HL-60 (cell line): ENCODE measurements around the gene ZDHHC21.

Experiments
- DNase-seq, 2 experiments: peaks; one replicate each; pipeline ENCODE4 v3.0.0-alpha.2; 2010 to 2020; ENCODE audit warnings: low read depth in 1 of 2, low spot score in 1 of 2
- H3K27ac ChIP-seq: fragments of 250-450 bp; sonication (Bioruptor Pico); replicated peaks from 2 replicates; pipeline ENCODE4 v1.5.1; 2020; ENCODE audit warnings: mild to moderate bottlenecking, moderate library complexity
- H3K27me3 ChIP-seq: fragments of 250-450 bp; sonication (Bioruptor Pico); 2 replicates; pipeline ENCODE4 v1.5.1; 2021; ENCODE audit warnings: mild to moderate bottlenecking, moderate library complexity; ENCODE audit not compliant: insufficient read depth, poor library complexity, severe bottlenecking
- H3K4me3 ChIP-seq: replicated peaks from 2 replicates; pipeline ENCODE4 v1.5.1; 2011; ENCODE audit warnings: mild to moderate bottlenecking, control low read depth, low read length; ENCODE audit not compliant: insufficient read depth
- CTCF ChIP-seq: IDR thresholded peaks from one replicate; pipeline ENCODE4 v1.5.1; 2011; ENCODE audit warnings: low read length, control low read depth, inconsistent platforms; ENCODE audit not compliant: insufficient read depth
- GABPA ChIP-seq: IDR thresholded peaks from 2 replicates; pipeline ENCODE4 v1.6.1; 2012; ENCODE audit warnings: low read depth
- POLR2AphosphoS5 ChIP-seq: IDR thresholded peaks from 2 replicates; pipeline ENCODE4 v1.6.1; 2012; ENCODE audit warnings: low read depth
- REST ChIP-seq: IDR thresholded peaks from 2 replicates; pipeline ENCODE4 v1.6.1; 2012; ENCODE audit warnings: low read depth; ENCODE audit not compliant: insufficient replicate concordance
- SPI1 ChIP-seq: IDR thresholded peaks from 2 replicates; pipeline ENCODE4 v1.6.1; 2012; ENCODE audit warnings: low read depth, mild to moderate bottlenecking, borderline replicate concordance

ZDHHC21 gene

GRCh38 chr9:14731294-14731981, 38.2 kb upstream of the ZDHHC21 start:
- no peak for TF ChIP-seq CTCF
- TF ChIP-seq GABPA: no peak
- TF ChIP-seq REST: no peak
- Histone ChIP-seq H3K4me3 (no peak overlapping the region), H3K27ac (no peak overlapping the region), H3K27me3 (no peaks in the 10 kb centered on the region)
- DNase-seq: no peak

- Histone ChIP-seq H3K27ac (no peak overlapping the region), H3K27me3 (no peaks in the 10 kb centered on the region), H3K4me3 (no peak overlapping the region)
- TF ChIP-seq SPI1: no peak
- no peak for TF ChIP-seq GABPA
- no peak for TF ChIP-seq CTCF
- TF ChIP-seq POLR2AphosphoS5: no peak
- TF ChIP-seq REST: no peak
- DNase-seq: no peak
These were observed 37.2 kb upstream of the ZDHHC21 start for GRCh38 chr9:14730461-14730898.

- H3K27me3 ChIP-seq: no peaks in the 10 kb centered on the region
These were observed 30.1 kb upstream of the ZDHHC21 start for GRCh38 chr9:14723301-14723700.

More at GRCh38 chr9:14723301-14723700, 30.1 kb upstream of the ZDHHC21 start:
- TF ChIP-seq CTCF: no peak
- TF ChIP-seq GABPA: no peak
- no peak for TF ChIP-seq REST
- TF ChIP-seq SPI1: no peak
- no peak for TF ChIP-seq POLR2AphosphoS5
- no peak for DNase-seq
- Histone ChIP-seq H3K4me3 (no peak overlapping the region), H3K27ac (no peak overlapping the region)
